AG09309 (cell line): Measurements from ENCODE around the gene GCAT.

Experiments
- DNase-seq: peaks from one replicate; pipeline ENCODE4 v3.0.0-alpha.2; 2010; ENCODE audit warnings: low read depth
- H3K4me3 ChIP-seq: 2 replicates; pipeline ENCODE4 v1.5.1; 2011; ENCODE audit warnings: mild to moderate bottlenecking, low read depth, low read length, moderate library complexity; ENCODE audit not compliant: control insufficient read depth
- TF ChIP-seq, protein P1 (sequence below): IDR thresholded peaks from 2 replicates; pipeline ENCODE4 v1.5.1; 2011; ENCODE audit warnings: mild to moderate bottlenecking, low read depth, low read length, inconsistent platforms; ENCODE audit not compliant: insufficient read depth, control insufficient read depth; ENCODE audit errors: missing control alignments

GCAT gene

DNA sequence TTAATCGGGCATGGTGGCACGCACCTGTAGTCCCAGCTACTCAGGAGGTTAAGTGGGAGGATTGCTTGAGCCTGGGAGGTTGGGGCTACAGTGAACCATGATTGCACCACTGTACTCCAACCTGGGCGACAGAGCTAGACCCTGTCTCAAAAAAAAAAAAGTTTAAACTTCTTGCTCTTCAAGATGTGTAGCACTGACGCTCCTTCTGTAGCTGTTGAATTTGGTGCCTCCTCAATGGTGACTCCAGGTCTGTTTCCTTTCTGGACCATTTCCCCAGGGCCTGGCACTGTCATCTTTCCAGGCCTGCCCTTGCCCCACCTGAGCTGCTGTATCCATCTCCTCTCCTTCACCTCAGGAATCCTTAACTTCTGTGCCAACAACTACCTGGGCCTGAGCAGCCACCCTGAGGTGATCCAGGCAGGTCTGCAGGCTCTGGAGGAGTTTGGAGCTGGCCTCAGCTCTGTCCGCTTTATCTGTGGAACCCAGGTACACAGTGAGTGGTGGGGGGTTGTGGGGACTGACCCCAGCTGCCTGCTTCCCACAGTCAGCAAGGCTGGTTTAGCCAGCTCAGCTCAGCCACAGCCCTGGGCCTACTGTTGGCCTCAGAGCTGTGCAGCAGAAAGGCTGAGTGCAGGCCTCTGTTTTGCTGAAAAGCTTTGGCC is 2.1 kb downstream of the GCAT start:
- TF ChIP-seq, protein P1, sequence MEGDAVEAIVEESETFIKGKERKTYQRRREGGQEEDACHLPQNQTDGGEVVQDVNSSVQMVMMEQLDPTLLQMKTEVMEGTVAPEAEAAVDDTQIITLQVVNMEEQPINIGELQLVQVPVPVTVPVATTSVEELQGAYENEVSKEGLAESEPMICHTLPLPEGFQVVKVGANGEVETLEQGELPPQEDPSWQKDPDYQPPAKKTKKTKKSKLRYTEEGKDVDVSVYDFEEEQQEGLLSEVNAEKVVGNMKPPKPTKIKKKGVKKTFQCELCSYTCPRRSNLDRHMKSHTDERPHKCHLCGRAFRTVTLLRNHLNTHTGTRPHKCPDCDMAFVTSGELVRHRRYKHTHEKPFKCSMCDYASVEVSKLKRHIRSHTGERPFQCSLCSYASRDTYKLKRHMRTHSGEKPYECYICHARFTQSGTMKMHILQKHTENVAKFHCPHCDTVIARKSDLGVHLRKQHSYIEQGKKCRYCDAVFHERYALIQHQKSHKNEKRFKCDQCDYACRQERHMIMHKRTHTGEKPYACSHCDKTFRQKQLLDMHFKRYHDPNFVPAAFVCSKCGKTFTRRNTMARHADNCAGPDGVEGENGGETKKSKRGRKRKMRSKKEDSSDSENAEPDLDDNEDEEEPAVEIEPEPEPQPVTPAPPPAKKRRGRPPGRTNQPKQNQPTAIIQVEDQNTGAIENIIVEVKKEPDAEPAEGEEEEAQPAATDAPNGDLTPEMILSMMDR = no peak
- H3K4me3 ChIP-seq = no peak overlapping the region
- DNase-seq = no peak

DNA sequence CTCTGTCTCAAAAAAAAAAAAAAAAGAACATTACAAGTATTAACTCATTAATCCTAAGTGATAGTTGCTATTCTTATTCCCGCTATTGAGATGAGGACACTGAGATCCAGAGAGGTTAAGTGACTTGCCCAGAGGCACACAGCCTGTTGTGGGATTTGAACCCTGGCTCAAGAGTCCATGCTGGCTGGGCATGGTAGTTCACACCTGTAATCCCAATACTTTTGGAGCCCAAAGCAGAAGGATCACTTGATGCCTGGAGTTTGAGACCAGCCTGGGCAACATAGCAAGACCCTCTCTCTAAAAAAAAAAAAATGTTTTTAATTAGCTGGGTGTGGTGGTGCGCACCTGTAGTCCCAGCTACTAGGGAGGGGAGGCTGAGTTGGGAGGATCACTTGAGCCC is 4.1 kb downstream of the GCAT start:
- no peak for DNase-seq
- TF ChIP-seq, protein P1 = no peak
- no peak overlapping the region for H3K4me3 ChIP-seq

DNA sequence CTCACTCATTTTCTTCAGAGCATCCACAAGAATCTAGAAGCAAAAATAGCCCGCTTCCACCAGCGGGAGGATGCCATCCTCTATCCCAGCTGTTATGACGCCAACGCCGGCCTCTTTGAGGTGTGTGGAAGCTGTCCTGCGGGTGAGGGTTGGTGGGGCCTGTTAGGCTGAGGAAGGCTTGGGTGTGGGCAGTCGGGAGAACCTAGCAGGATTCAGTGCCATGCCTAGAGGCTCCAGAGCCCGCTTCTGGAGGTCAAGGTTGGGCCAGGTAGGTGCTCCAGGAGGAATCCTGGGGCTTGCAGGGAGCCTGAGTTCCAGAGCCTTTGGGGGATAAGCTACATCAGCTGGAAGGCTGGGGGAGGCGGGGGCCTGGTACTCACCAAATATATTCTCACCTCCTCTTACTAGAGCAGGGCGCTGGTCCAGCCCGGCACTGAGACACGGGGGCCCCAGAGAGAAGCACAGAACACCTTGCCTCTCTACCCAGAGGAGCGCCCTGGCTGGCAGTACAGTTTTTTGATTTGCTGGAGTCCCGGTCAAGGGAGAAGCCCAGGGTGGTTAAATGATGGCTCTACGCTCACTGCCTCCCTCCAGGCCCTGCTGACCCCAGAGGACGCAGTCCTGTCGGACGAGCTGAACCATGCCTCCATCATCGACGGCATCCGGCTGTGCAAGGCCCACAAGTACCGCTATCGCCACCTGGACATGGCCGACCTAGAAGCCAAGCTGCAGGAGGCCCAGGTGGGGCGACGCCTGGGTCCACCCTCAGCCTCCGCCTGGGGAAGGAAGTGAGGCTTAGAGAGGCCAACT is 5.3 kb downstream of the GCAT start:
- TF ChIP-seq, protein P1 = no peak
- no peak overlapping the region for H3K4me3 ChIP-seq
- no peak for DNase-seq

DNA sequence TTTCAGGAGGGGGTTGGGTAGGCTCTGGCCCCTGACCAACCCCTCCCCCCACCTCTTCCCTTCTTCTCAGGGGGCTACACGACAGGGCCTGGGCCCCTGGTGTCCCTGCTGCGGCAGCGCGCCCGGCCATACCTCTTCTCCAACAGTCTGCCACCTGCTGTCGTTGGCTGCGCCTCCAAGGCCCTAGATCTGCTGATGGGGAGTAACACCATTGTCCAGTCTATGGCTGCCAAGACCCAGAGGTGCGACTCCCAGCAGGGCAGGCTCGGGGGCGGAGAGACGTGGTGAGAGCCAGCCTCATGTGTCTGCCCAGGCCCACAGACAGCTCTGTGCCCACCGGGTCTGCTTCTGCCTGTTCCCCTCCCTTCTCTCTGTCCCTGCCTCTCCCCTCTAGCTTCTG is 7.9 kb downstream of the GCAT start:
- H3K4me3 ChIP-seq = no peak overlapping the region
- no peak for DNase-seq
- TF ChIP-seq, protein P1 = no peak

DNA sequence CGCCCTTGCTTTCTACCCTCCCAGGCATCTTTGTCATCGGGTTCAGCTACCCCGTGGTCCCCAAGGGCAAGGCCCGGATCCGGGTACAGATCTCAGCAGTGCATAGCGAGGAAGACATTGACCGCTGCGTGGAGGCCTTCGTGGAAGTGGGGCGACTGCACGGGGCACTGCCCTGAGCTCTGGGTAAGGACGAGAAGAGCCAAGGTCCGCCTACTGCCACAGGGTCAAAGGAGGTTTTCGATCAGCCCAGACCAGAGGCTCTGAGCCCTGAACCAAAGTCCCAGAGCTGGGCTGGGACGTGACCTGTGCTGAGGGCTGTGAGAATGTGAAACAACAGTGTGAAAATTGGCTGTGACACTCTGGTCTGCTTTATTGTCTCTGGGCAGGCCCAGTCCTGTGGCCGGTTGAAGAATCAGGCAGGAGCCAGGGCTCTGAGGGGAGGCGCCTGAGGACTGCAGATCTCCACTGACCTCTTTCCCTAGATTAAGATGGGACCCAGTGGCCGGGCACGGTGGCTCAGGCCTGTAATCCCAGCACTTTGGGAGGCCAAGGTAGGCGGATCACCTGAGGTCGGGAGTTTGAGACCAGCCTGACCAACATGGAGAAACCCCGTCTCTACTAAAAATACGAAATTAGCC is 8.9 kb downstream of the GCAT start:
- TF ChIP-seq, protein P1 = no peak
- no peak for DNase-seq
- H3K4me3 ChIP-seq = no peak overlapping the region

DNA sequence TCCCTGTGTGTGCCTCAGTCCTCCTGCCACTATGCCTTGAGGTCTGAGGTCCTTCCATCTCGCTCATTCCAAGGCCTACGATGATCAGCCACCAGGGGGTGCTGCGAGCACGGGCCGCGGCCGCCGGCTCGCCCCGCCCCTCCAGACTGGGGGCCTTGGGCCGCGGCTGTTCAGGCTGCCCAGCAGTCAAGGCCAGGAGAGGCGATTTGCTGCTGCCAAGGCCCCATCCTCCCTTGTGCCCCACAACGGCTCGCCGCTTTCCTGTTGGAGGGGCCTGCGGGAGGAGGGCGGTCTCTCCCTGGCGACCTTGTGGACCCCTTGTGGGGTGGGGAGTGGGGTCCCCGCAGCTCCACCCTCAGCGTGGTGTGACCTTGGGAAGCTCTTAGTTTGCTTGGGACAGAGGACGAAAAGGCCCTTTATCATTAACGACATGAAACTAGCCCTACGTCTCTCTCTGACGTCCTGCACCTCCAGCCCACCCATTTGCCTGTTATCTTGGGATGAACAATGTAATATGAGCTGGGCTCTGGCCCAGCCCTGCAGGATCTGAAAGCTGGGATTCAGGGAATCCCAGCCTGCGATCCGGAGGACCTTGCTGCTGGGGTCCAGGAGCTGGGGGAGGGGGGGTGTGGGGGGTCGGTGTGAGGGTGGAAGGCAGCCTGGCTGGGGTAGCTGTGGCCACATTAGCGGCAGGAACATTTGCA is 10.1 kb downstream of the GCAT start:
- H3K4me3 ChIP-seq = peak overlapping the region; percentile 43
- TF ChIP-seq, protein P1 = peak; percentile 77
- no peak for DNase-seq
